Adrenal gland (tissue), 12 donors: ENCODE results near the gene NRP2. TPM values are rescaled to one million over a fixed set of nuclear protein-coding genes. Genes with fewer than 3 reads are reported as not detected.
A peak's percentile ranks its signal among the peaks of the same experiment; 100 is the strongest.

Experiments
- DNase-seq, 7 donors: peaks; one replicate each; pipeline ENCODE4 v3.0.0-alpha.2; 2019 to 2020
- H3K27ac ChIP-seq, 5 donors: fragments of 200-600 bp; sonication (generic) in 4 of 5; 1 replicate in 3 of 5; 2 replicates in 2 of 5; pipeline versions ENCODE4 v1.5.1 to v1.8.0; 2016 to 2020; ENCODE audit warnings: mild to moderate bottlenecking in 1 of 5
- H3K27me3 ChIP-seq: fragments of 200-600 bp; 2 replicates; pipeline ENCODE4 v1.8.0; 2021
- H3K36me3 ChIP-seq, 2 donors: fragments of 200-600 bp; replicated peaks in 1 of 2; 1 replicate in 1 of 2; 2 replicates in 1 of 2; pipeline versions ENCODE4 v1.5.1 to v1.8.0; 2018 to 2022
- H3K4me1 ChIP-seq, 2 donors: fragments of 200-600 bp; replicated peaks in 1 of 2; 1 replicate in 1 of 2; 2 replicates in 1 of 2; pipeline versions ENCODE4 v1.5.1 to v1.8.0; 2018 to 2021
- H3K4me3 ChIP-seq, 4 donors: fragments of 200-600 bp; sonication (generic) in 3 of 4; one replicate each; pipeline ENCODE4 v1.5.1; 2016 to 2018
- H3K9me3 ChIP-seq, 3 donors: fragments of 200-600 bp; sonication (generic) in 1 of 3; replicated peaks in 1 of 3; 1 replicate in 2 of 3; 2 replicates in 1 of 3; pipeline versions ENCODE4 v1.5.1 to v1.8.0; 2016 to 2021
- CTCF ChIP-seq, 6 experiments: fragments of 450-650 bp in 4 of 6; fragments of 200-600 bp in 2 of 6; sonication (generic) in 1 of 6; IDR thresholded peaks; 1 replicate in 5 of 6; 2 replicates in 1 of 6; pipeline versions ENCODE4 v1.5.1 to v1.8.0; 2016 to 2021; ENCODE audit warnings: antibody characterized with exemption in 6 of 6, mild to moderate bottlenecking in 2 of 6, moderate library complexity in 1 of 6
- POLR2A ChIP-seq, 2 donors: fragments of 450-650 bp; IDR thresholded peaks; one replicate each; pipeline ENCODE4 v1.6.1; 2017; ENCODE audit warnings: antibody characterized with exemption in 2 of 2, mild to moderate bottlenecking in 2 of 2, moderate library complexity in 1 of 2
- WGBS, 4 donors: extraction: QIAGEN DNeasy Blood & Tissue Kit in 2 of 4; methylation state at CpG; one replicate each; pipeline versions ENCODE4 v1.1.5 to v1.1.7; 2013 to 2017; 5-methylcytosine and 5-hydroxymethylcytosine counted together
- intact Hi-C, 2 donors: fragments of 100-400 bp; cut with DNase I; formaldehyde crosslinking; loops; one replicate each; pipeline versions ENCODE4 v1.14.1 to v1.15.0; 2022 to 2023
- polyA plus RNA-seq, 3 donors: library from polyadenylated mRNA; stranded (reverse); fragments of 200-250 nt in 2 of 3; fragments of 350-450 nt in 1 of 3; fragmentation: Illumina TruSeq in 1 of 3; extraction: RNeasy Lipid Tissue Mini Kit (QIAGEN cat#74804) in 1 of 3; gene quantifications; one replicate each; pipeline ENCODE4 v1.2.3, GENCODE V29; 2013 to 2014
- total RNA-seq, 9 donors: library from RNA; depleted of rRNA in 4 of 9; stranded (reverse); fragments of >200 nt in 4 of 9; fragments of 120-200 nt in 1 of 9; fragmentation: NEBNext Ultra II Directional in 1 of 9; extraction: Animal tissue kit (Norgen Biotek cat#: 25700) in 1 of 9; gene quantifications; one replicate each; pipeline versions ENCODE4 v1.1.0 to v1.2.4, GENCODE V29; 2013 to 2023
- donor health status: healthy with polysubstance abuse.
- donor health status: Bipolar disorder and iron deficiency.
- donor health status: DM: yes; HTN: yes; CAD: no.
- donor health status: DM: no; HTN: no; CAD: no.
- donor health status: DM: no; HTN: no; CAD: no.
- donor health status: DM: yes; HTN: yes; CAD: no.

The NRP2 gene
- total and polyA plus RNA-seq, 12 donors = 27.6 to 205 (median 93.1) TPM

- peaks cover 0 to 16% of the 10 kb centered on the region in 2 donors for H3K4me1 ChIP-seq
- no peak overlapping the region for H3K4me3 ChIP-seq
- TF ChIP-seq POLR2A (IDR thresholded peaks at IDR 0.05) (no peak), CTCF (IDR thresholded peaks at IDR 0.05) (no peak)
- intact Hi-C loops = no loop called here
- H3K27me3 ChIP-seq = no peaks in the 10 kb centered on the region
- no peaks in the 10 kb centered on the region for H3K9me3 ChIP-seq
- peaks cover 0 to 76% of the 10 kb centered on the region in 2 donors for H3K36me3 ChIP-seq
- no peak for DNase-seq
- WGBS, 4 donors = 90 to 92% (median 91%) methylated on average over 8 of the region's 8 CpGs
- H3K27ac ChIP-seq = no peak overlapping the region
These were observed 82.8 kb downstream of the NRP2 start for GRCh38 chr2:205765151-205765550.

- DNase-seq = peak; percentile 42 to 87 (median 69)
- intact Hi-C loops = no loop called here
- no peak for TF ChIP-seq POLR2A (IDR thresholded peaks at IDR 0.05)
- peak; percentile 70 to 81 (median 76) for TF ChIP-seq CTCF (IDR thresholded peaks at IDR 0.05)
- Histone ChIP-seq H3K27ac (no peak overlapping the region), H3K9me3 (no peaks in the 10 kb centered on the region), H3K27me3 (no peaks in the 10 kb centered on the region), H3K4me1 (peaks cover 0 to 16% of the 10 kb centered on the region in 2 donors), H3K4me3 (no peak overlapping the region), H3K36me3 (peaks cover 0 to 71% of the 10 kb centered on the region in 2 donors)
- WGBS, 4 donors = 22 to 26% (median 26%) methylated on average over 9 of the region's 9 CpGs
These were observed 84.6 kb downstream of the NRP2 start for GRCh38 chr2:205766779-205767359.

- TF ChIP-seq POLR2A (IDR thresholded peaks at IDR 0.05) = no peak
- TF ChIP-seq CTCF (IDR thresholded peaks at IDR 0.05) = no peak
- Histone ChIP-seq H3K27me3 (no peaks in the 10 kb centered on the region), H3K36me3 (peaks cover 0 to 71% of the 10 kb centered on the region in 2 donors), H3K9me3 (no peaks in the 10 kb centered on the region), H3K27ac (no peak overlapping the region), H3K4me3 (no peak overlapping the region), H3K4me1 (peaks cover 0 to 11% of the 10 kb centered on the region in 2 donors)
- intact Hi-C loops = no loop called here
- 78 to 90% (median 87%) methylated on average over 5 of the region's 5 CpGs for WGBS, 4 donors
- no peak for DNase-seq
These were observed 85.3 kb downstream of the NRP2 start for GRCh38 chr2:205767617-205768016.

GRCh38 chr2:205768341-205768740 lies 86.0 kb downstream of the NRP2 start:
- no peak for DNase-seq
- Histone ChIP-seq H3K4me1 (peaks cover 0 to 4% of the 10 kb centered on the region in 2 donors), H3K36me3 (peaks cover 0 to 71% of the 10 kb centered on the region in 2 donors), H3K9me3 (no peaks in the 10 kb centered on the region), H3K4me3 (no peak overlapping the region), H3K27me3 (no peaks in the 10 kb centered on the region), H3K27ac (no peak overlapping the region)
- WGBS, 4 donors = 88 to 93% (median 91%) methylated on average over 7 of the region's 7 CpGs
- no peak for TF ChIP-seq CTCF (IDR thresholded peaks at IDR 0.05)
- no peak for TF ChIP-seq POLR2A (IDR thresholded peaks at IDR 0.05)
- intact Hi-C loops = no loop called here
